RWPE1 (cell line): ENCODE results near the gene VSTM4.

Experiments
- CTCF ChIA-PET: fragments of 350-600 bp; sonication (Branson Sonifier 250); formaldehyde crosslinking; extraction: SDS; loops from one replicate; lab custom pipeline; 2021; lab: Yijun Ruan, JAX
- POLR2A ChIA-PET: fragments of 400-600 bp; formaldehyde crosslinking; extraction: SDS; loops from one replicate; lab custom pipeline; 2020; ENCODE audit warnings: antibody characterized with exemption; ENCODE audit not compliant: low non-redundant PET; lab: Yijun Ruan, JAX
- DNase-seq: peaks from one replicate; pipeline ENCODE4 v3.0.0; 2012; ENCODE audit warnings: low spot score
- H3K27ac ChIP-seq: fragments of 450-650 bp; 2 replicates; pipeline ENCODE4 v1.5.1; 2017
- CTCF ChIP-seq: fragments of 450-650 bp; conservative IDR thresholded peaks from 2 replicates; pipeline ENCODE4 v1.5.1; 2017; ENCODE audit warnings: low read depth, mild to moderate bottlenecking

Gene VSTM4

GRCh38 chr10:49154641-49155040, 39.3 kb upstream of the VSTM4 start:
- no peak for TF ChIP-seq CTCF
- POLR2A ChIA-PET: no interaction called here
- DNase-seq: no peak
- CTCF ChIA-PET: no interaction called here
- no peak overlapping the region for H3K27ac ChIP-seq

- H3K27ac ChIP-seq: no peak overlapping the region
- ChIA-PET POLR2A (no interaction called here), CTCF (no interaction called here)
- no peak for DNase-seq
- TF ChIP-seq CTCF: no peak
Observed at GRCh38 chr10:49153971-49154370, 38.6 kb upstream of the VSTM4 start.

GRCh38 chr10:49153115-49153514, 37.8 kb upstream of the VSTM4 start:
- ChIA-PET CTCF (no interaction called here), POLR2A (no interaction called here)
- TF ChIP-seq CTCF: no peak
- DNase-seq: no peak
- H3K27ac ChIP-seq: no peak overlapping the region

GRCh38 chr10:49152663-49153062, 37.3 kb upstream of the VSTM4 start:
- no peak for DNase-seq
- no peak overlapping the region for H3K27ac ChIP-seq
- no peak for TF ChIP-seq CTCF
- CTCF ChIA-PET: interaction anchor here (0.7 kb wide), 1 partner anchor 289 kb away, joined by 4 read pairs; no protein-coding TSS in a partner anchor
- POLR2A ChIA-PET: no interaction called here

- CTCF ChIA-PET: interaction anchor here (0.6 to 0.7 kb wide), 2 partner anchors 17 to 288 kb away, joined by 3 to 4 read pairs; no protein-coding TSS in a partner anchor
- POLR2A ChIA-PET: no interaction called here
- TF ChIP-seq CTCF: no peak
- no peak overlapping the region for H3K27ac ChIP-seq
- DNase-seq: no peak
Observed at GRCh38 chr10:49152037-49152436, 36.7 kb upstream of the VSTM4 start.

GRCh38 chr10:49151481-49151880, 36.2 kb upstream of the VSTM4 start:
- H3K27ac ChIP-seq: no peak overlapping the region
- TF ChIP-seq CTCF: no peak
- ChIA-PET CTCF (no interaction called here), POLR2A (no interaction called here)
- no peak for DNase-seq
